NK-92 (cell line): Measurements from ENCODE around the gene RNF14.
"Not testable (repeated sequence)": the region's sequence is repeated elsewhere in the genome, so short reads cannot be mapped to it uniquely, and the experiment has no call there.

Source experiments
- DNase-seq: peaks from one replicate; lab custom pipeline; 2025; ENCODE audit not compliant: unreplicated experiment; lab: John Stamatoyannopoulos, UW

The RNF14 gene

DNA sequence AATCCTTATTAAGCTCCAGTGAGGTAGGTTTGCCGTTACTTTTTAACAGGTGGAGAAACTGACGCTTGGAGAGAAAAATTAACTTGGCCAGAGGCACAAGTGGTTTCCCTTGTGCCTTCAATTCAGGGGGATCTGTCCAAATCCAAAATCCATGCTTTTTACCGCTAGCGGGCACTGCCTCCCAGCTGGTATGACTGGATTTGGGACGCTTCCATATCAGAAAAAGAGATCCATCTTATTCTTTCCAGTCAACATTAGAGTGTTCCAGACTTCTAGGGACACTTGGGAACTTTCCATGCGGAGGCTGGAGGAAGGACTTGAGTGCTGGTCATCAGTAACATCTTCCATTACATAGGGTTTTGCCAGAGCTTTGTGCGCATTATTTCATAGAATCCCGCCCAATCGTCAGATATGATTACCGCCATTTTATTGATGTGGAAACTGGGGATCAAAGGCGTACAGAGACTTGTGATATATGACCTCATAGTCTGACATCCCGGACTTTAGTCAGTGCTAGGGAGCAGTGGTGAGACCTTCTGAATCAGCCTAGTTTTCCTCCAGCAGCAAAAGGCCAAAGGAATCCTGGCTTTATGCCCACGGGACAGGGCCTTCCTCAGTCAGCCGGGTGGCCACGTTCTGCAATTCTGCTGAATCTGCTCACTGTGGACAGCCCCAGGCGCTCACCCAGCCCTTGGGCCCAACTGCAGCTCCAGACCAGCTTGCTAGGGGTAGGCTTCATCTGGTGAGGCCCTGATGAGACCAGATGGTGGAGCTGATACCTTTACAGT lies 45.0 kb downstream of the RNF14 start:
- no peak for DNase-seq

DNA sequence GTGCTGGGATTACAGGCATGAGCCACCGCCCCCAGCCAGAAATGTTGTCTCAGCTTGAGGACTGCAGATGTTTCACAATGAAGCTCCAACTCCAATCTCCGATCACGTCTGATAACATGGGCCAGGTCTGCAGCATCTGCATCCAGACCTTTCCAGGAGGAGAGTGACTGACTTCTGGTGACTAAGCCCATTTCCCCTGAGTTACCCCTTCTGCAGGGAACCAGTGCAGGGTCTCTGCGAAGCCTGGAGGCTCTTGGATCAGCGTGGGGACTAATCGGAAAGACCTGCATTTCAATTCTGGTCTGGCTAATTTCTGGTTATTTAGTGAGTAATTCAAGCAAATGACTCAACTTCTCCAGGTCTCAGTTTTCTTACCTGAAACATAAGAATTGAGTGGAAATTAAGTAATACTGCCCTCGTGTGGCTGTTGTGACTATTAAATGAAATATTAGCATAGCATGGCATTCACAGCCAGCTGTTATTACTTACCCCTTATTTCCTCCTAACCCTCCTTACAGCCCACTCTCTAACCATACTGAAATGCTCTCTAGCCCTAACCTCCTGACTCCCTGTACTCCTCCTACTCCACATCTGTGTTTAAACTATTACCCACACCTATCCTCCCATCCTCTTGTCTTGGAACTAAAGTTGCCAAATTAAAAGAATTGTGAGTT lies 46.1 kb downstream of the RNF14 start:
- no peak for DNase-seq

DNA sequence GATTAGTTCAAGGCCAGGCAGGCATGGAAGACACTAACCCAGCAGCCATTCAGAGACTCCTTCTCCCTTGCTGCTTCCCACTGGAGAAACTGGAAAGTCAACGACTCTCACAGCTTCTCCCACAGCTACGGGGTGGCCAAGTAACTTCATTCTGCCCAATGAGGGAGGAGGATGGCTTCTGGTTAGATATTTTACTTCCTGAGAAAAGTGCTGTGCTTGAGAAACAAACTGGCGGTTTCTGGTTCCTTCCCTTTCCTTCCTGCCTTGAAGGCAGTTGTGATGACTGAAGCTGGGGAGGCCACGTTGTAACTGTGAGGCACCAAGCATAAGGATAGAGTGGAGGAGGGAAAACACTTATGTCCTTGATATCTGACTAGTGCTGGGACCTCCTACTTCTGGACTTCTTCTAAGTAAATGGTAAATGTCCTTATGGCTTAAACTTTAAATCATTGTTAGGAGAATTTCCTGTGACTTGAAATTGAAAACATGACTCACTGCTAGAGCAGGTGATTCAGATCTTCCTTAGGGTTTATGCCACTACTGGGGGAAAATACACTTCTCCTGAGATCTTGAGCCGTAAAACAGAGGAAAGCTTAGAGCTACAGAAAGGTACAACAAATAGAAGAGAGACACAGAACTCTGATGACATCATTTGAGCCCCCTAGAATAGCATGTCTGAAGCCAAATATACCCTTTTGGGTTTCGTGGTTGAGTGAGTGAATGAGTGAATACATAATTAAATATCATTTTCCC lies 47.1 kb downstream of the RNF14 start:
- no peak for DNase-seq

DNA sequence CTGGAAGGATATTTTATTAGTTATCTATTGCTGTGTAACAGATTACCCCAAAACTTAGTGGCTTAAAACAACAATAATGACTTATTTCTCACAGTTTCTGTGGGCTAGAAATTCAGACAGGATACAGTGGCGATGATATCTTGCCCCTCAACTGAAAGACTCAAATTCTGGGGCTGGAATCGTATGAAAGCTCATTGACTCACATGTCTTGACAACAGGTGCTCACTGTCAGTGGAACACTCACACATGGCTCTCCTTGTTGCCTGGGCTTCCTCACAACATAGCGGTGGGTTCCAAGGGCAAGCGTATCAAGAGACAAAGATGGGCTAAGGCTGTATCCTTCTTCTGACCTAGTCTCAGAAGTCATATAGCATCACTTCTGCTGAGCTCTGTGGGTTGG lies 47.7 kb downstream of the RNF14 start:
- DNase-seq, result no peak

DNA sequence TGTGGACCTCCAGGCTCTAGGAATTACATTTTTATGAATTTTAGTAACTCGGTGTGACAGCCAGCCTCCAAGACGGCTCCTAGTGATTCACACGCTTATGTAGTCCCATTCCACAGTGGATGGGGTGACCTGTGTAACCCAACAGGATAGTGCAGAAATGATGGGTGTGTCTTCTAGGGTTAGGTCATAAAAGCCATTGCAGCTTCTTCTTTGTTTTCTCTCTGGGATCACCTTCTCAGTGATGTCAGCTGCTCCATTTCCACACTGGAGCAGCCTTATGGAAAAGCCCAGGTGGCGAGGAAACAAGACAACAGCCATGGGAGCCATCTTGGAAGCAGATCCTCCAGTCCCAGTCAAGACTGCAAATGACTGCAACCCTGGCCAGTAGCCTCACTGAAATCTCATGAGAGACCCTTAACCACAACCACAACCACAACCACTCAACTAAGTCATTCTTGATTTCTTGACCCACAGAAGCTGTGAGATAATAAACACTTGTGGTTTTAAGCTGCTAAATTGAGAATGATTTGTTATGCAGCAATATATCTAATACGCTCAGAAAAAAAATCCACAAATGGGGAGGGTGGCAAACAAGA lies 49.0 kb downstream of the RNF14 start:
- no peak for DNase-seq

DNA sequence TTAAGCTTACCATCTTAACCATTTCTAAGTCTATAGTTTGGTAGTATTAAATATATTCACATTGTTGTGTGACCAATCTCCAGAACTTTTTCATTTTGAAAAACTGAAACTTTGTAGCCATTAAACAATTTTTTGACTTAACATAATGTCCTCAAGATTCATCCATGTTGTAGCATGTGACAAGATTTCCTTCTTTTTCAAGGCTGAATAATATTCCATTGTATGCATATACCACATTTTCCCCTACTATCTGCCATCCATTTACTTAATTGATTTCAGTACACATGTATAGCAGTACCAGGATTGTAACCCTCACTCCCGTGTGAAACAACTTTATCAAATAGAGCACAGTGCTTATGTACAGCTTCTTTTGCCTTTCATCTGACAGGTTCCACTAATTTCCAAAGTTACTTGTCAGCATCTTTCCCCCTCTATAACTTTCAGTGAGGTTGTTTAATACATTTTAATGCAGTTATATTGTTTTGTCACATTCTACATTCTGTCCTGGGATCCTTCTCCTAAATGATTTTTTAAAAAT lies 51.3 kb downstream of the RNF14 start:
- DNase-seq, result no peak

DNA sequence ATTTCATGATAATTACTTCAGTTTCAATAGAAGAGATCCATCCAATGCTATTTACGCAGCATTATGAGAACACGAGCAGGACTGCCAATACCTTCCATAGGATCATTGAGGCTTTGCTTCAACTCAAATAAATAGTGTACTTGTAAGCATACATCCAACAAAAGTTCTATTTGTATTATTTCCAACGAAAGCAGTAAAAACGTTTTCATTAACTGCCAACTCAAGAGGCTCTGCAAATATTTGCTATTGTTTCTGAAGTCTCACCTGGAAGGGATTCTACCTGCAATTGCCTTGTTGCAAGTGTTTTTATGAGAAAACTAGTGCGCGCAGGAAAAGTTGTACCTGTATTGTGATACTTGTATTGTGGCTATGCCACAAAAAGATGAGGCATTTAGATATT lies 54.9 kb downstream of the RNF14 start:
- DNase-seq, result no peak

DNA sequence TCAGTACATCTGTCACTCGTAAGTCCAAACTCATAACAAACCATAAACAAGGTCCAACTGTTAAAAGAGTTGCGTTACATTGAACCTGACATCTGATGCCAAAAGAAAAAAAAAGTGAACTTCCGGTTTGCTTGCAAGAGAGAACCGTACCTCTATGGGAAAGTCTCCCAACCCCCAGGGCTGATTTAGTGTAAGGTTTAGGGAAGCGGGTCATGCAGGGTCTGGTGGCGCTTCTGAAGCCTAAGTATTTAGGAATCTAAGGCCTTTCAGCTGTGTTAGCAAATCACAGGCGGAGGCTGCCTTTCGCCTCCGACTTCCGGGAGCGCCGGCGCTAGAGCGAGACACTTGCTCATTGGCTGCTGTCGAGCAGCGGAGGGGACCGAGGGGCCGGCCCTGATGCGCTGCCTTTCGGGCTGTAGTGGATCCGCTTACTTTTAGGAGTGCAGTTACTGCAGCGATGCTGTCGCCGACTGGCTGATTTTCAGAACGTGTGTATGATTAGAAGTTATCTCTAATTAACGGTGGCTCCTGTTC lies 55.9 kb downstream of the RNF14 start:
- DNase-seq, result peak; percentile 43

DNA sequence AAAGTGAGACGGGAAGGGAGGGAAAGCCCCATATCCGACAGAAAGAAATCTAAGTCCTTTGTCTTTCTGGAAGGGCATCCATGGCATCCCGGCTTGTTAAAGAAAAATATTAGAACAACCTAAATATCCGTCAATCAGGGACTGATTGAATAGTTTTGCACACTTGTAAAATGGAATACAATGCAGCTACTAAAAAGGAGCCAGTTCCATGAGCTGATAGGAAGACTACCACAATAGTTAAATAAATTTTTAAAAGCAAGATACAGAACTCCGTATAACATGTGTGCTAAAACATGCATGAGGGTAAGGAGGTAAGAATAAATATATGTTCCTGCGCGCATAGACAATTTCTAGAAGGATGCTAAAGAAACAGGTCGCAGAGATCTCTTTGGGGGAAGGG lies 56.7 kb downstream of the RNF14 start:
- no peak for DNase-seq

DNA sequence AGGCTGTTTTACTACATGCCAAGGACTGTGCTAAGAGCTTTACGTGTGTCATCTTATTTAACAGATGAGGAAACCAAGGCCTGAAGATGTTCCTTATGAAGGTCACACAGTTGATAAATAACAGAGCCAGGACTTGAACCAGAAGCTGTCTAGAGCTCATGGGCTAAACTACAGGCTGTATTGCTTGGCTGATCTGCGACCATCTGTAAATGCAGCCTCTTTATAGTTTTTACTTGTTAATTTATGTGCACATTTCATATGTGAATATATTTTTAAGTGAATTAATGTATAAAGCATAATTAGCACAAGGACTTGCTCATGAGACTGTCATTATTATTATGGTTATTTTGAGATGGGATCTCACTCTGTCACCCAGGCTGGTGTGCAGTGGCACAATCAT lies 63.2 kb downstream of the RNF14 start:
- DNase-seq, result no peak

DNA sequence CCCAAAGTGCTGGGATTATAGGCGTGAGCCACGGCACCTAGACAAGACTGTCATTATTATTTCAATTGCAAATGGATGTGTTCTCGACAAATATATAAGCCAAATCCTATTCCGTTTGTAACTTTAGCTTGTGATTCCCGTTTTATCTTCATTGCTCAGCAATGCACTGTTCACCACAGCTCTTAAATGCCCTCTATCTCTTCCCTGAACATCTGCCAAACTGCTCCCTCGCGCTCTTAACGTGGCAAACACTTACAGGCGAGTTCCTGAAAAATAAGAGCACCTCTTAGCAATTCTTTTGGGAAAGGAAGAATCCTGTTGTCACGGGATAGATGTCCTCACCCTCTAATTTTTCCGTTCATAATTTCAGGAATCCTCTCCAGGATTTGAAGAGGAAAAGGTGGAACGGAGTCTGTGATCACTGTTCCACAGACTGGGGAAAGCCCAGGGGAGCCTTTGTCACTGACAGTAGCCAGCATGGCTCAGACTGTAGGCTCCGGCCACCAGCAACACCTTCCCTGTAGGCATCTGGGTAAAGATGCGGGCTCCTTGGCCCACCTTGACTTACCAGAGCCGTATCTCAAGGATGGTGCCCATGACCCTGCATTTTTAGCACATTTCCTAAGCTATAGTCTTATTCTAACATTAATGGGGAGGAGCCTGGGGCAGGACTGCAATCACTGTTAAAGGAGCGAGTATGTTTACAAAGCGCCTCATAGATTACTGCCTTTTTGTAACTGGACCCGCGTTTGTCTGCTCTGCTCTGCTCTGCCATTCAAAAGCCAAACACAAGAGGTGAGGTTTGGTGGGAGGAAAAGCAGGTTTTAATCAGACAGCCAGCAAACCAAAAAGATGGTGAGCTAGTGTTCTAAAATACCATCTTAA lies 64.1 kb downstream of the RNF14 start:
- no peak for DNase-seq

DNA sequence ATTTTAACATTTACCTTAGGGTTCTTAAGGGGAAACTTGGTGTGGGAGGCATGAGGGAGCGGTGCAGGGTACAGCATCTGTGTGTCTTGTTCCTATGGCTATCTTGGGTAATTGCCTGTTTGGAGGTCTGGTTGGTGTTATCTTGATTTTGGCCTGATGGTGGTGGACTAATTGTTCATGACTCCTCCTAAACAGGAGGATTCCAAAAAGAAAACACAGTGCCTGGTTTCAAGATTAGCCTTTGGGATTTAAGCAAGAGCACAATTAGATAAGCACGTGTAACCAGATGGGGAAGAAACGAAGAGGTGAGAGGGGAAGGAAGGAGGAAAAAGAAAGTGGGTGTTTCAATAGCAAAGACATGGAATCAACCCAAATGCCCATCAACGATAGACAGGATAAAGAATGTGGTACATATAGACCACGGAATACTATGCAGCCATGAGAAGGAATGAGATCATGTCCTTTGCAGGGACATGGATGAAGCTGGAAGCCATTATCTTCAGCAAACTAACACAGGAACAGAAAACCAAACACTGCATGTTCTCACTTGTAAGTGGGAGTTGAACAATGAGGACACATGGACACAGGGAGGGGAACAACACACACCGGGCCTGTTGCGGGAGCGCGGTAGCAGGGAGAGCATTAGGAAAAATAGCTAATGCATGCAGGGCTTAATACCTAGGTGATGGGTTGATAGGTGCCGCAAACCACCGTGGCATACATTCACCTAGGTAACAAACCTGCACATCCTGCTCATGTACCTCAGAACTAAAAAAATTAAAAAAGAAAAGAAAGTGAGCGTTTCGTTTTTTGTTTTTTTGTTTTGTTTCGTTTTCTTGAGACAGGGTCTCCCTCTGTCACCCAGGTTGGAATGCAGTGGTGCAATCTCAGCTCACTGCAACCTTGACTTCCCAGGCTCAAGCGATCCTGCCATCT lies 65.0 kb downstream of the RNF14 start:
- DNase-seq, result not testable (repeated sequence)

DNA sequence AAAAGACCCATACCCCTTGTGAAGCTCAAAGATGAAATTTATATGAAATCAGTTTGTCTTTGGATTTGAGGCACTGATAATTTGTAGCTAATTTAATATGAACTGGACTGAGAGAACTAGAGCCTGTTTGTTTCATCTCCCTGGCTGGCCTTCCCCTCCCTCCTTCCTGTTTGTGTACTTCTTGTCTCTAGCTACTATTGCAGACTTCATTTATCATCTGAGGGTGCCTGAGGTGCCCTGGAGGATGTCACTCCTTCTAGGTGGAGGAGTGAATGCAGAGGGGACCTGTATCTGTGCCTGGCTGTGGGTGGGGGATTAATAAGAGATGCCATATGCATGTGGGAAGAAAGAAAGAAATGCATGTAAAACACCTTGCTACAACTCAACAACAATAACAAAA lies 66.1 kb downstream of the RNF14 start:
- no peak for DNase-seq

DNA sequence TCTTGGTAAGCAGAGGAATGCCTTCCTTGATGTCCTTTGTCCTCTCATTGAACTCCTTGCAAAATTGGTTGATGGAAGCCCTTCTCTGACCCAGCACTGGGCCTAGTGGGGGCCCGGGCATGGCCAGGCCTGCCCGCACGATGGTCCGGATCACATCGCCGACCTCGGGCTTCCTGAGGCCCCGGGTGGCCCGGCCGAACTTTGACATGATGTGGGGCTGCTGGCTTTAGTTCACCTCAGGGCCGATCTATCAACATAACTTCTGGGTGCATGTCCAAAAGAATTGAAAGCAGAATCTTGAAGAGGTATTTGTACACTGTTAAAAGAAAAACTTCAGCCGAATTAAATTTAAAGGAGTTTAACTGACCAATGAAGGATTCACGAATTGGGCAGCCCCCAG lies 68.0 kb downstream of the RNF14 start:
- no peak for DNase-seq

DNA sequence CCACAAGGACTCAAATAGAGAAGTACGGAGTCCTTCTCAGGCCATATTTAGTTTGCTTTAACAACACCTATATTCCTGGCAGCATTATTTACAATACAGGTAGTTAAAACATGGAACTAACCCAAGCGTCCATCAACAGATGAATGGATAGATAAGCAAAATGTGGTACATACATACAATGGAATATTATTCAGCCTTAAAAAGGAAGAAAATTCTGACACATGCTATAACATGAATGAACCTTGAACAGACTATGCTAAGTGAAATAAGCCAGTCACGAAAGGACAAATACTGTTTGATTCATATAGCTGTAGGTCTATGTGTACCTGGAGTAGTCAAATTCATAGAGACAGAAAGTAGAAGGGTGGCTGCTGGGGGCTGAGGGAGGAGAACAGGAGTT lies 68.7 kb downstream of the RNF14 start:
- DNase-seq, result not testable (repeated sequence)

DNA sequence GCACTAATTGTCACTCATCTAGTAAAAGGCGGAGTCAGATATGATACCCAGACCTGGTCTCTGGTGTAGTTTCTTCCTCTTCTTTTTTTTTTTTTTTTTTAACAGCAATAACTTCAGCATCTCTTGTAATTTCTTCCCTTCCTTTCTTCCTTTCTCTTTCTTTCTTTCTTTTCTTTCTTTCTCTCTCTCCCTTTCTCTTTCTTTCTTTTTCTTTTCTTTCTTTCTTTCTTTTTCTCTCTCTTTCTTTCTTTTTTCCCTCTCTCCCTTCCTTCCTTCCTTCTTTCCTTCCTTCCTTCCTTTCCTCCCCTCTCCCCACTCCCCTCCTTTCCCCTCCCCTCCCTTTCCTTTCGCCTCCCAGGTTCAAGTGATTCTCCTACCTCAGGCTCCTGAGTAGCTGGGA lies 69.8 kb downstream of the RNF14 start:
- no peak for DNase-seq
